Activated CD8-positive, alpha-beta memory T cell treated with anti-CD3 and anti-CD28 coated beads, Interleukin-2, amount 10 ng/mL, durations not matched to agents 7 days and 5 days (primary cell): Measurements from ENCODE around the gene TGFBRAP1. TPM values are rescaled to one million over a fixed set of nuclear protein-coding genes. Genes with fewer than 3 reads are reported as not detected.

Experiments used
- ATAC-seq: fragments of 150-1000 bp; cut with Tn5 transposase; one replicate; pipeline ENCODE4 v1.10.0; 2021; ENCODE audit warnings: moderate library complexity
- CTCF ChIA-PET: fragments of 350-600 bp; sonication (Branson Sonifier 250); formaldehyde crosslinking; loops from one replicate; lab custom pipeline; 2021; ENCODE audit warnings: antibody characterized with exemption; lab: Charles Lee
- DNase-seq: peaks from one replicate; pipeline ENCODE4 v3.0.0-alpha.2; 2020
- H3K27ac Mint-ChIP-seq: one replicate; pipeline ENCODE4 v1.8.0; 2021; ENCODE audit warnings: mild to moderate bottlenecking, mixed read lengths
- H3K27me3 Mint-ChIP-seq: one replicate; pipeline ENCODE4 v1.8.0; 2021; ENCODE audit warnings: mixed read lengths
- H3K36me3 Mint-ChIP-seq: one replicate; pipeline ENCODE4 v1.8.0; 2021; ENCODE audit warnings: mild to moderate bottlenecking, mixed read lengths
- H3K4me1 Mint-ChIP-seq: one replicate; pipeline ENCODE4 v1.8.0; 2021; ENCODE audit warnings: mixed read lengths
- H3K4me3 Mint-ChIP-seq: one replicate; pipeline ENCODE4 v1.8.0; 2021; ENCODE audit warnings: mild to moderate bottlenecking, moderate library complexity, mixed read lengths
- H3K9me3 Mint-ChIP-seq: one replicate; pipeline ENCODE4 v1.8.0; 2022; ENCODE audit warnings: low read depth, mixed read lengths
- total RNA-seq, 2 experiments: library from RNA; stranded (reverse); gene quantifications; one replicate each; pipeline ENCODE4 v1.2.3, GENCODE V29; 2021

Gene TGFBRAP1
- total RNA-seq, 2 experiments from 2014 or later: 19.4 to 22.2 TPM

GRCh38 chr2:105298017-105298416 is 31.5 kb downstream of the TGFBRAP1 start:
- ATAC-seq (no peak), DNase-seq (peak; percentile 35)
- Mint-ChIP-seq H3K27ac (no peak overlapping the region), H3K4me3 (no peak overlapping the region), H3K4me1 (peaks cover 21% of the 10 kb centered on the region), H3K9me3 (no peaks in the 10 kb centered on the region), H3K27me3 (no peaks in the 10 kb centered on the region), H3K36me3 (peaks cover 26% of the 10 kb centered on the region)
- CTCF ChIA-PET: interaction anchor here (1.3 kb wide), 1 partner anchor 10 kb away, joined by 4 read pairs; no protein-coding TSS in a partner anchor

GRCh38 chr2:105297216-105297615 is 32.3 kb downstream of the TGFBRAP1 start:
- no peak for ATAC-seq
- peaks cover 26% of the 10 kb centered on the region for H3K36me3 Mint-ChIP-seq

GRCh38 chr2:105296017-105296611 is 33.4 kb downstream of the TGFBRAP1 start:
- no peak for DNase-seq
- CTCF ChIA-PET: interaction anchor here (0.6 kb wide), 1 partner anchor 14 kb away, joined by 3 read pairs; no protein-coding TSS in a partner anchor
- no peak for ATAC-seq
- Mint-ChIP-seq H3K4me3 (no peak overlapping the region), H3K36me3 (peaks cover 31% of the 10 kb centered on the region), H3K27me3 (no peaks in the 10 kb centered on the region), H3K4me1 (peaks cover 5% of the 10 kb centered on the region), H3K9me3 (no peaks in the 10 kb centered on the region), H3K27ac (no peak overlapping the region)

More at GRCh38 chr2:105297216-105297615, 32.3 kb downstream of the TGFBRAP1 start:
- Mint-ChIP-seq H3K9me3 (no peaks in the 10 kb centered on the region), H3K4me3 (no peak overlapping the region), H3K4me1 (peaks cover 16% of the 10 kb centered on the region), H3K27ac (no peak overlapping the region), H3K27me3 (no peaks in the 10 kb centered on the region)
- CTCF ChIA-PET: interaction anchor here (1.3 kb wide), 1 partner anchor 9 kb away, joined by 4 read pairs; no protein-coding TSS in a partner anchor
- DNase-seq: peak; percentile 33

GRCh38 chr2:105294844-105295481 is 34.6 kb downstream of the TGFBRAP1 start:
- Mint-ChIP-seq H3K36me3 (peaks cover 34% of the 10 kb centered on the region), H3K4me1 (peaks cover 2% of the 10 kb centered on the region), H3K9me3 (no peaks in the 10 kb centered on the region), H3K4me3 (no peak overlapping the region), H3K27me3 (no peaks in the 10 kb centered on the region), H3K27ac (no peak overlapping the region)
- CTCF ChIA-PET: interaction anchor here (0.9 to 1.3 kb wide), 4 partner anchors 14 to 179 kb away, joined by 3 to 4 read pairs (median 3); no protein-coding TSS in a partner anchor
- DNase-seq: peak; percentile 63
- ATAC-seq: peak; percentile 78

GRCh38 chr2:105294046-105294445 is 35.5 kb downstream of the TGFBRAP1 start:
- no peak overlapping the region for H3K4me3 Mint-ChIP-seq
- no peaks in the 10 kb centered on the region for H3K27me3 Mint-ChIP-seq
- peaks cover 34% of the 10 kb centered on the region for H3K36me3 Mint-ChIP-seq
- H3K4me1 Mint-ChIP-seq: peaks cover 2% of the 10 kb centered on the region
- no peak overlapping the region for H3K27ac Mint-ChIP-seq
- CTCF ChIA-PET: interaction anchor here (0.9 to 1.3 kb wide), 3 partner anchors 15 to 178 kb away, joined by 3 to 4 read pairs (median 3); no protein-coding TSS in a partner anchor
- no peak for DNase-seq
- no peak for ATAC-seq
- H3K9me3 Mint-ChIP-seq: no peaks in the 10 kb centered on the region

- peaks cover 22% of the 10 kb centered on the region for H3K36me3 Mint-ChIP-seq
- CTCF ChIA-PET: interaction anchor here (1.6 kb wide), 2 partner anchors 8 to 17 kb away, joined by 4 read pairs; no protein-coding TSS in a partner anchor
Observed at GRCh38 chr2:105291981-105292380, 37.6 kb downstream of the TGFBRAP1 start.

GRCh38 chr2:105290981-105291660 is 38.4 kb downstream of the TGFBRAP1 start:
- ATAC-seq (no peak), DNase-seq (no peak)
- H3K27me3 Mint-ChIP-seq: no peaks in the 10 kb centered on the region
- peaks cover 20% of the 10 kb centered on the region for H3K36me3 Mint-ChIP-seq
- peaks cover 4% of the 10 kb centered on the region for H3K4me1 Mint-ChIP-seq
- no peak overlapping the region for H3K27ac Mint-ChIP-seq
- no peaks in the 10 kb centered on the region for H3K9me3 Mint-ChIP-seq
- CTCF ChIA-PET: no interaction called here
- no peak overlapping the region for H3K4me3 Mint-ChIP-seq

More at GRCh38 chr2:105291981-105292380, 37.6 kb downstream of the TGFBRAP1 start:
- Mint-ChIP-seq H3K4me3 (no peak overlapping the region), H3K27me3 (no peaks in the 10 kb centered on the region), H3K27ac (no peak overlapping the region), H3K9me3 (no peaks in the 10 kb centered on the region), H3K4me1 (peaks cover 4% of the 10 kb centered on the region)
- DNase-seq: no peak
- no peak for ATAC-seq

- peaks cover 12% of the 10 kb centered on the region for H3K36me3 Mint-ChIP-seq
- no peak overlapping the region for H3K27ac Mint-ChIP-seq
Observed at GRCh38 chr2:105288133-105288532, 41.4 kb downstream of the TGFBRAP1 start.

GRCh38 chr2:105287692-105288091 is 41.8 kb downstream of the TGFBRAP1 start:
- peaks cover 12% of the 10 kb centered on the region for H3K36me3 Mint-ChIP-seq
- peaks cover 2% of the 10 kb centered on the region for H3K4me1 Mint-ChIP-seq
- no peak overlapping the region for H3K27ac Mint-ChIP-seq
- H3K4me3 Mint-ChIP-seq: no peak overlapping the region
- no peaks in the 10 kb centered on the region for H3K9me3 Mint-ChIP-seq
- ATAC-seq (peak; percentile 47), DNase-seq (peak; percentile 58)
- CTCF ChIA-PET: interaction anchor here (0.6 to 1.7 kb wide), 13 partner anchors 10 to 361 kb away, joined by 3 to 6 read pairs (median 3); no protein-coding TSS in a partner anchor
- H3K27me3 Mint-ChIP-seq: no peaks in the 10 kb centered on the region

More at GRCh38 chr2:105288133-105288532, 41.4 kb downstream of the TGFBRAP1 start:
- ATAC-seq: no peak
- no peaks in the 10 kb centered on the region for H3K27me3 Mint-ChIP-seq
- no peak for DNase-seq
- H3K9me3 Mint-ChIP-seq: no peaks in the 10 kb centered on the region
- no peak overlapping the region for H3K4me3 Mint-ChIP-seq
- CTCF ChIA-PET: interaction anchor here (0.6 to 1.7 kb wide), 13 partner anchors 10 to 361 kb away, joined by 3 to 6 read pairs (median 3); no protein-coding TSS in a partner anchor
- H3K4me1 Mint-ChIP-seq: peaks cover 2% of the 10 kb centered on the region

- DNase-seq: no peak
- H3K9me3 Mint-ChIP-seq: no peaks in the 10 kb centered on the region
- ATAC-seq: no peak
- H3K36me3 Mint-ChIP-seq: peaks cover 6% of the 10 kb centered on the region
- H3K4me1 Mint-ChIP-seq: peaks cover 2% of the 10 kb centered on the region
- H3K4me3 Mint-ChIP-seq: no peak overlapping the region
- H3K27ac Mint-ChIP-seq: peak overlapping the region; percentile 29
- no peaks in the 10 kb centered on the region for H3K27me3 Mint-ChIP-seq
- CTCF ChIA-PET: interaction anchor here (1.1 kb wide), 1 partner anchor 9 kb away, joined by 4 read pairs; no protein-coding TSS in a partner anchor
Observed at GRCh38 chr2:105283532-105283931, 46.0 kb downstream of the TGFBRAP1 start.

GRCh38 chr2:105280281-105280680 is 49.3 kb downstream of the TGFBRAP1 start:
- Mint-ChIP-seq H3K36me3 (peaks cover 12% of the 10 kb centered on the region), H3K27me3 (no peaks in the 10 kb centered on the region), H3K9me3 (no peaks in the 10 kb centered on the region), H3K4me3 (no peak overlapping the region), H3K4me1 (no peaks in the 10 kb centered on the region), H3K27ac (no peak overlapping the region)
- ATAC-seq (no peak), DNase-seq (no peak)
- CTCF ChIA-PET: no interaction called here

- DNase-seq (no peak), ATAC-seq (no peak)
- H3K27me3 Mint-ChIP-seq: no peaks in the 10 kb centered on the region
- CTCF ChIA-PET: interaction anchor here (0.8 kb wide), 1 partner anchor 35 kb away, joined by 3 read pairs; no protein-coding TSS in a partner anchor
- H3K9me3 Mint-ChIP-seq: no peaks in the 10 kb centered on the region
- H3K27ac Mint-ChIP-seq: no peak overlapping the region
- no peaks in the 10 kb centered on the region for H3K4me1 Mint-ChIP-seq
- H3K36me3 Mint-ChIP-seq: peaks cover 14% of the 10 kb centered on the region
- H3K4me3 Mint-ChIP-seq: no peak overlapping the region
Observed at GRCh38 chr2:105279126-105279525, 50.4 kb downstream of the TGFBRAP1 start.

GRCh38 chr2:105278654-105279053 is 50.9 kb downstream of the TGFBRAP1 start:
- CTCF ChIA-PET: interaction anchor here (0.8 to 0.9 kb wide), 2 partner anchors 16 to 35 kb away, joined by 3 read pairs; no protein-coding TSS in a partner anchor
- Mint-ChIP-seq H3K36me3 (peaks cover 14% of the 10 kb centered on the region), H3K4me1 (no peaks in the 10 kb centered on the region), H3K27ac (no peak overlapping the region), H3K4me3 (no peak overlapping the region), H3K9me3 (no peaks in the 10 kb centered on the region), H3K27me3 (no peaks in the 10 kb centered on the region)
- ATAC-seq (no peak), DNase-seq (no peak)
